Ishikawa (cell line): ENCODE results near the gene NACC2.

Source experiments
- CEBPB ChIP-seq: IDR thresholded peaks from 2 replicates; pipeline ENCODE4 v1.6.1; 2012
- CREB1 ChIP-seq: IDR thresholded peaks from 2 replicates; pipeline ENCODE4 v1.6.1; 2012; ENCODE audit warnings: low read depth
- EGR1 ChIP-seq: IDR thresholded peaks from 2 replicates; pipeline ENCODE4 v1.6.1; 2012
- EP300 ChIP-seq: IDR thresholded peaks from 2 replicates; pipeline ENCODE4 v1.6.1; 2012; ENCODE audit warnings: borderline replicate concordance
- FOXM1 ChIP-seq: IDR thresholded peaks from 2 replicates; pipeline ENCODE4 v1.6.1; 2012; ENCODE audit warnings: low read depth, borderline replicate concordance
- NFIC ChIP-seq: IDR thresholded peaks from 2 replicates; pipeline ENCODE4 v1.6.1; 2012
- RAD21 ChIP-seq: IDR thresholded peaks from 2 replicates; pipeline ENCODE4 v1.6.1; 2012; ENCODE audit warnings: low read depth
- TAF1 ChIP-seq: IDR thresholded peaks from 2 replicates; pipeline ENCODE4 v1.6.1; 2012; ENCODE audit warnings: low read depth, mild to moderate bottlenecking
- TCF12 ChIP-seq: IDR thresholded peaks from 2 replicates; pipeline ENCODE4 v1.6.1; 2012; ENCODE audit warnings: low read depth
- TEAD4 ChIP-seq: IDR thresholded peaks from 2 replicates; pipeline ENCODE4 v1.6.1; 2012
- USF1 ChIP-seq: IDR thresholded peaks from 2 replicates; pipeline ENCODE4 v1.6.1; 2012
- YY1 ChIP-seq: IDR thresholded peaks from 2 replicates; pipeline ENCODE4 v1.6.1; 2012; ENCODE audit warnings: low read depth
- ZBTB7A ChIP-seq: IDR thresholded peaks from 2 replicates; pipeline ENCODE4 v1.6.1; 2012; ENCODE audit warnings: low read depth
- TF ChIP-seq, protein P1 (sequence below): IDR thresholded peaks from 2 replicates; pipeline ENCODE4 v1.6.1; 2012; ENCODE audit warnings: low read depth, mild to moderate bottlenecking
- TF ChIP-seq, protein P2 (sequence below): IDR thresholded peaks from 2 replicates; pipeline ENCODE4 v1.6.1; 2012

Gene NACC2

GRCh38 chr9:136059321-136059791 is 35.7 kb downstream of the NACC2 start:
- TF ChIP-seq EGR1 (no peak), FOXM1 (no peak), TEAD4 (no peak)

- TF ChIP-seq USF1 (no peak), ZBTB7A (no peak), CEBPB (no peak), CREB1 (no peak), FOXM1 (no peak), TAF1 (no peak), EGR1 (no peak), NFIC (no peak), EP300 (no peak), YY1 (no peak), TCF12 (no peak), TEAD4 (no peak), RAD21 (no peak)
- TF ChIP-seq, protein P1, sequence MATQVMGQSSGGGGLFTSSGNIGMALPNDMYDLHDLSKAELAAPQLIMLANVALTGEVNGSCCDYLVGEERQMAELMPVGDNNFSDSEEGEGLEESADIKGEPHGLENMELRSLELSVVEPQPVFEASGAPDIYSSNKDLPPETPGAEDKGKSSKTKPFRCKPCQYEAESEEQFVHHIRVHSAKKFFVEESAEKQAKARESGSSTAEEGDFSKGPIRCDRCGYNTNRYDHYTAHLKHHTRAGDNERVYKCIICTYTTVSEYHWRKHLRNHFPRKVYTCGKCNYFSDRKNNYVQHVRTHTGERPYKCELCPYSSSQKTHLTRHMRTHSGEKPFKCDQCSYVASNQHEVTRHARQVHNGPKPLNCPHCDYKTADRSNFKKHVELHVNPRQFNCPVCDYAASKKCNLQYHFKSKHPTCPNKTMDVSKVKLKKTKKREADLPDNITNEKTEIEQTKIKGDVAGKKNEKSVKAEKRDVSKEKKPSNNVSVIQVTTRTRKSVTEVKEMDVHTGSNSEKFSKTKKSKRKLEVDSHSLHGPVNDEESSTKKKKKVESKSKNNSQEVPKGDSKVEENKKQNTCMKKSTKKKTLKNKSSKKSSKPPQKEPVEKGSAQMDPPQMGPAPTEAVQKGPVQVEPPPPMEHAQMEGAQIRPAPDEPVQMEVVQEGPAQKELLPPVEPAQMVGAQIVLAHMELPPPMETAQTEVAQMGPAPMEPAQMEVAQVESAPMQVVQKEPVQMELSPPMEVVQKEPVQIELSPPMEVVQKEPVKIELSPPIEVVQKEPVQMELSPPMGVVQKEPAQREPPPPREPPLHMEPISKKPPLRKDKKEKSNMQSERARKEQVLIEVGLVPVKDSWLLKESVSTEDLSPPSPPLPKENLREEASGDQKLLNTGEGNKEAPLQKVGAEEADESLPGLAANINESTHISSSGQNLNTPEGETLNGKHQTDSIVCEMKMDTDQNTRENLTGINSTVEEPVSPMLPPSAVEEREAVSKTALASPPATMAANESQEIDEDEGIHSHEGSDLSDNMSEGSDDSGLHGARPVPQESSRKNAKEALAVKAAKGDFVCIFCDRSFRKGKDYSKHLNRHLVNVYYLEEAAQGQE = no peak
- TF ChIP-seq, protein P2, sequence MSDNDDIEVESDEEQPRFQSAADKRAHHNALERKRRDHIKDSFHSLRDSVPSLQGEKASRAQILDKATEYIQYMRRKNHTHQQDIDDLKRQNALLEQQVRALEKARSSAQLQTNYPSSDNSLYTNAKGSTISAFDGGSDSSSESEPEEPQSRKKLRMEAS = no peak
These were observed 36.2 kb downstream of the NACC2 start for GRCh38 chr9:136058801-136059302.

DNA sequence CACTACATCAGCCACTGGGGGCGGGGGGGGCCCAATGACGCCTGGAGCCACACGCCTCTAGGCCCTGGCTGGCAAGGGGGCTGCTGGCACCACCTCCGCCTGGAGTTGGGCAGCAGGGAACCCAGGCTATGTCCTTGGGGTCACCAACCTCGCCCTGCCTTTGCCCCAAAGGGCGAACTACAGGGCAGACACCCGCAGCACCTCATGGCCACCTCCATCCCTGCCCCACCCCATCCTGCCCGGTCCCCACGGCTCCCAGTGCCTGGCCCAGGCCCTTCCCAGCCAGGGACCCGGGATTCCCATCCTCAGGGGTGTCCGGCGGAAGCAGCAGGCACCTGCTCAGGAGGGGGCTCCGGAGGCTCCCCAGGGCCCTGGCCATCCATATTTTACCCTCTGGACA is 37.0 kb downstream of the NACC2 start:
- no peak for TF ChIP-seq NFIC
- TF ChIP-seq USF1 = no peak
- no peak for TF ChIP-seq CREB1
- TF ChIP-seq TCF12 = no peak
- TF ChIP-seq EP300 = no peak
- no peak for TF ChIP-seq TEAD4
- no peak for TF ChIP-seq EGR1
- TF ChIP-seq TAF1 = no peak
- no peak for TF ChIP-seq CEBPB
- TF ChIP-seq RAD21 = no peak
- TF ChIP-seq, protein P2 = no peak

GRCh38 chr9:136057236-136058081 is 37.6 kb downstream of the NACC2 start:
- TF ChIP-seq, protein P2 = no peak
- TF ChIP-seq RAD21 (no peak), CEBPB (no peak), TCF12 (no peak), USF1 (no peak), FOXM1 (no peak), TAF1 (no peak), TEAD4 (no peak)
- TF ChIP-seq, protein P1 = no peak

GRCh38 chr9:136056546-136057235 is 38.4 kb downstream of the NACC2 start:
- TF ChIP-seq CREB1 (no peak), TAF1 (no peak), USF1 (no peak), YY1 (no peak), EP300 (no peak), TCF12 (no peak), RAD21 (no peak), TEAD4 (no peak), FOXM1 (no peak), EGR1 (no peak), ZBTB7A (no peak), NFIC (no peak), CEBPB (no peak)
- TF ChIP-seq, protein P1 = no peak
- TF ChIP-seq, protein P2 = no peak
